Liver (tissue), 9 donors: ENCODE measurements around the gene SLC38A3. TPM values are rescaled to one million over a fixed set of nuclear protein-coding genes. Genes with fewer than 3 reads are reported as not detected.

Experiments used
- DNase-seq: peaks from one replicate; pipeline ENCODE4 v3.0.0-alpha.2; 2017; ENCODE audit warnings: low spot score
- H3K27ac ChIP-seq, 2 donors: one replicate each; pipeline ENCODE4 v1.7.0; 2013; ENCODE audit warnings: inconsistent platforms in 2 of 2, low read length in 2 of 2, control low read depth in 1 of 2, low read depth in 1 of 2, mild to moderate bottlenecking in 1 of 2
- H3K27me3 ChIP-seq, 4 donors: one replicate each; pipeline versions ENCODE4 v1.6.1 to v1.7.0; 2013; ENCODE audit warnings: low read length in 3 of 4, inconsistent platforms in 1 of 4, mild to moderate bottlenecking in 1 of 4, moderate library complexity in 1 of 4; ENCODE audit not compliant: control insufficient read depth in 4 of 4, insufficient read depth in 4 of 4
- H3K36me3 ChIP-seq, 4 donors: one replicate each; pipeline versions ENCODE4 v1.6.1 to v1.7.0; 2013; ENCODE audit warnings: low read length in 3 of 4, mild to moderate bottlenecking in 3 of 4, low read depth in 1 of 4, moderate library complexity in 1 of 4; ENCODE audit not compliant: control insufficient read depth in 4 of 4, insufficient read depth in 3 of 4
- H3K4me1 ChIP-seq, 4 donors: one replicate each; pipeline versions ENCODE4 v1.6.1 to v1.7.0; 2013; ENCODE audit warnings: low read length in 3 of 4, mild to moderate bottlenecking in 3 of 4, moderate library complexity in 1 of 4; ENCODE audit not compliant: control insufficient read depth in 4 of 4, insufficient read depth in 4 of 4
- H3K4me3 ChIP-seq, 3 donors: one replicate each; pipeline versions ENCODE4 v1.6.1 to v1.7.0; 2013; ENCODE audit warnings: low read length in 3 of 3, control low read depth in 1 of 3, low read depth in 1 of 3, mild to moderate bottlenecking in 1 of 3
- H3K9ac ChIP-seq, 2 donors: one replicate each; pipeline ENCODE4 v1.7.0; 2013; ENCODE audit warnings: low read length in 2 of 2, mild to moderate bottlenecking in 2 of 2, moderate library complexity in 2 of 2, control low read depth in 1 of 2, low read depth in 1 of 2
- H3K9me3 ChIP-seq, 4 donors: one replicate each; pipeline versions ENCODE4 v1.6.1 to v1.7.0; 2013; ENCODE audit warnings: low read length in 3 of 4; ENCODE audit not compliant: control insufficient read depth in 4 of 4
- CTCF ChIP-seq: fragments of 150-350 bp; IDR thresholded peaks from 2 replicates; pipeline ENCODE4 v1.5.1; 2017; ENCODE audit warnings: improper control_type of control experiment, low read depth, low read length; ENCODE audit not compliant: missing input control
- FOXA1 ChIP-seq: IDR thresholded peaks from 2 replicates; pipeline ENCODE4 v1.6.1; 2016; ENCODE audit warnings: antibody characterized with exemption
- FOXA2 ChIP-seq: IDR thresholded peaks from 2 replicates; pipeline ENCODE4 v1.6.1; 2016; ENCODE audit warnings: antibody characterized with exemption
- HNF4G ChIP-seq: IDR thresholded peaks from 2 replicates; pipeline ENCODE4 v1.6.1; 2016; ENCODE audit warnings: antibody characterized with exemption
- JUND ChIP-seq, 2 donors: IDR thresholded peaks; 2 replicates each; pipeline ENCODE4 v1.6.1; 2016; ENCODE audit warnings: antibody characterized with exemption in 2 of 2
- NR2F2 ChIP-seq: IDR thresholded peaks from 2 replicates; pipeline ENCODE4 v1.6.1; 2016; ENCODE audit warnings: antibody characterized with exemption
- RAD21 ChIP-seq, 2 donors: IDR thresholded peaks; 2 replicates each; pipeline ENCODE4 v1.6.1; 2016; ENCODE audit warnings: antibody characterized with exemption in 2 of 2, mild to moderate bottlenecking in 2 of 2
- RXRA ChIP-seq, 2 donors: IDR thresholded peaks; 2 replicates each; pipeline ENCODE4 v1.6.1; 2017 to 2018; ENCODE audit warnings: antibody characterized with exemption in 2 of 2, mild to moderate bottlenecking in 1 of 2
- SP1 ChIP-seq: IDR thresholded peaks from 2 replicates; pipeline ENCODE4 v1.6.1; 2018; ENCODE audit warnings: antibody characterized with exemption, mild to moderate bottlenecking
- TAF1 ChIP-seq: conservative IDR thresholded peaks from 2 replicates; pipeline ENCODE4 v1.6.1; 2016; ENCODE audit warnings: antibody characterized with exemption, mild to moderate bottlenecking
- YY1 ChIP-seq: IDR thresholded peaks from 2 replicates; pipeline ENCODE4 v1.6.1; 2016; ENCODE audit warnings: antibody characterized with exemption, mild to moderate bottlenecking
- WGBS: extraction: QIAGEN DNeasy Blood & Tissue Kit; methylation state at CpG from one replicate; pipeline ENCODE4 v1.1.7; 2013; 5-methylcytosine and 5-hydroxymethylcytosine counted together
- polyA plus RNA-seq, 2 donors: library from polyadenylated mRNA; stranded (reverse) in 1 of 2; unstranded in 1 of 2; fragments of 200-250 nt in 1 of 2; fragments of >200 nt in 1 of 2; fragmentation: Nextera tagmentation in 1 of 2; extraction: Ambion mirVana in 1 of 2; gene quantifications; one replicate each; pipeline versions ENCODE4 v1.2.1 to v1.2.3, GENCODE V29; 2013 to 2015
- total RNA-seq, 2 donors: library from RNA; depleted of rRNA; stranded (reverse); fragments of >200 nt; gene quantifications; one replicate each; pipeline ENCODE4 v1.2.3, GENCODE V29; 2014
- TF ChIP-seq, protein P1 (sequence below): IDR thresholded peaks from 2 replicates; pipeline ENCODE4 v1.6.1; 2016; ENCODE audit warnings: antibody characterized with exemption
- donor health status: healthy.
- donor health status: healthy.
- donor health status: healthy.
- donor health status: healthy.
- donor health status: healthy.

The SLC38A3 gene
- total and polyA plus RNA-seq, 4 donors = 98.1 to 180 (median 140) TPM

GRCh38 chr3:50190936-50191660 lies 14.0 kb upstream of the SLC38A3 start, which contains the start of gene GNAT1:
Gene GNAT1 (plus strand): TSS chr3:50191610. CDS start chr3:50191726, 116 bp downstream.
- TF ChIP-seq HNF4G (no peak), RAD21 (IDR thresholded peaks at IDR 0.05) (no peak), FOXA2 (no peak), FOXA1 (no peak)
- TF ChIP-seq, protein P1, sequence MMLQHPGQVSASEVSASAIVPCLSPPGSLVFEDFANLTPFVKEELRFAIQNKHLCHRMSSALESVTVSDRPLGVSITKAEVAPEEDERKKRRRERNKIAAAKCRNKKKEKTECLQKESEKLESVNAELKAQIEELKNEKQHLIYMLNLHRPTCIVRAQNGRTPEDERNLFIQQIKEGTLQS = no peak
- Histone ChIP-seq H3K9me3 (no peaks in the 10 kb centered on the region), H3K36me3 (no peaks in the 10 kb centered on the region), H3K27me3 (no peaks in the 10 kb centered on the region), H3K27ac (no peak within 1 kb of the TSS), H3K9ac (no peak within 1 kb of the TSS), H3K4me1 (peaks cover 13 to 49% (median 31%) of the 10 kb centered on the region in 4 donors), H3K4me3 (no peak within 1 kb of the TSS)
- no peak for DNase-seq
- 59% methylated on average over 8 of the region's 8 CpGs for WGBS

DNA sequence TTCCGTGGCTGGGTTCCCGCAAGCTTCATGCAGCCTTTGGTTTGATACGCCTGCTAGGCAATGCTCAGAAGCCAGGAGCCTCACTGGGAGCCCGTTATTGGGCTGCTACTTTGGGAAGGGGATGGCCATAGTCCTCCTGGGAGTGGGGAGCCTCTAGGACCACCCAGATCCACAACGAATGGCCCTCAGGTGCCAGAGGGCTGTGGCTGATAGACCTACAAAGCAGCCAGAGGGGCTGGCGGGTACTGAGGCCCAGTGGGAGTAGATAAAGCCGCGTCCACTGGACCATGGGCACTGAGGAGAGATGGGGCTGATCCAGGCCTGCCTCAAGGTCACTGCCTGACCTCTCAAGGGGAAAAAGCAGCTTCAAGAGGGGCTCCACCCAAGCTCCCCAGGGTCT lies 12.9 kb upstream of the SLC38A3 start:
- Histone ChIP-seq H3K4me3 (no peak overlapping the region), H3K27ac (no peak overlapping the region), H3K27me3 (no peaks in the 10 kb centered on the region), H3K9me3 (no peaks in the 10 kb centered on the region), H3K36me3 (no peaks in the 10 kb centered on the region), H3K4me1 (peaks cover 13 to 57% (median 36%) of the 10 kb centered on the region in 4 donors), H3K9ac (no peak overlapping the region)
- TF ChIP-seq NR2F2 (no peak), HNF4G (no peak), JUND (IDR thresholded peaks at IDR 0.05) (no peak), FOXA1 (no peak), SP1 (no peak)
- 84% methylated on average over 8 of the region's 8 CpGs for WGBS
- DNase-seq = no peak

GRCh38 chr3:50192689-50193141 lies 12.4 kb upstream of the SLC38A3 start:
- Histone ChIP-seq H3K4me1 (peaks cover 13 to 57% (median 38%) of the 10 kb centered on the region in 4 donors), H3K36me3 (no peaks in the 10 kb centered on the region), H3K9ac (no peak overlapping the region), H3K4me3 (no peak overlapping the region), H3K9me3 (no peaks in the 10 kb centered on the region), H3K27ac (no peak overlapping the region), H3K27me3 (no peaks in the 10 kb centered on the region)
- TF ChIP-seq TAF1 = no peak
- no peak for TF ChIP-seq YY1
- TF ChIP-seq HNF4G = no peak
- peak in 1 of 2 donors; percentile 6 for TF ChIP-seq RXRA (IDR thresholded peaks at IDR 0.05)
- TF ChIP-seq RAD21 (IDR thresholded peaks at IDR 0.05) = peak; percentile 97 to 98
- peak; percentile 97 for TF ChIP-seq CTCF
- peak; percentile 84 for DNase-seq
- WGBS = 23% methylated on average over 21 of the region's 21 CpGs
